ENCODE data around the gene ABCA9. TPM values are rescaled to one million over a fixed set of nuclear protein-coding genes. Genes with fewer than 3 reads are reported as not detected.
"Not testable (repeated sequence)": the region's sequence is repeated elsewhere in the genome, so short reads cannot be mapped to it uniquely, and the experiment has no call there.

The ABCA9 gene
- total and polyA plus RNA-seq, 2 experiments from 2014 or later = not detected

DNA sequence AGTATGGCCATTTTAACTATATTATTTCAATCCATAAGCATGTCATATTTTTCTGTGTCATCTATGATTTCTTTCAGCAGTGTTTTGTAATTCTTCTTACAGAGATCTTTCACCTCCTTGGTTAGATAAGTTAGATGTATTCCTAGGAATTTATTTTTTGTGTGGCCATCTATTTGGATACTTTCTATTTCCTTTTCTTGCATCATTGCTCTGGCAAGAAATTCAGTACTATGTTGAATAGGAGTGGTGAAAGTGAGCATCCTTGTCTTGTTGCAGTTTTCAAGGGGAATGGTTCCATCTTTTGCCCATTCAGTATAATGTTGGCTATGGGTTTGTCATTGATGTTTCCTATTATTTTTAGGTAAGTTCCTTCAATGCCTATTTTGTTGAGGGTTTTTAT lies 15.1 kb upstream of the ABCA9 start (continued):
- TF ChIP-seq, protein P1, sequence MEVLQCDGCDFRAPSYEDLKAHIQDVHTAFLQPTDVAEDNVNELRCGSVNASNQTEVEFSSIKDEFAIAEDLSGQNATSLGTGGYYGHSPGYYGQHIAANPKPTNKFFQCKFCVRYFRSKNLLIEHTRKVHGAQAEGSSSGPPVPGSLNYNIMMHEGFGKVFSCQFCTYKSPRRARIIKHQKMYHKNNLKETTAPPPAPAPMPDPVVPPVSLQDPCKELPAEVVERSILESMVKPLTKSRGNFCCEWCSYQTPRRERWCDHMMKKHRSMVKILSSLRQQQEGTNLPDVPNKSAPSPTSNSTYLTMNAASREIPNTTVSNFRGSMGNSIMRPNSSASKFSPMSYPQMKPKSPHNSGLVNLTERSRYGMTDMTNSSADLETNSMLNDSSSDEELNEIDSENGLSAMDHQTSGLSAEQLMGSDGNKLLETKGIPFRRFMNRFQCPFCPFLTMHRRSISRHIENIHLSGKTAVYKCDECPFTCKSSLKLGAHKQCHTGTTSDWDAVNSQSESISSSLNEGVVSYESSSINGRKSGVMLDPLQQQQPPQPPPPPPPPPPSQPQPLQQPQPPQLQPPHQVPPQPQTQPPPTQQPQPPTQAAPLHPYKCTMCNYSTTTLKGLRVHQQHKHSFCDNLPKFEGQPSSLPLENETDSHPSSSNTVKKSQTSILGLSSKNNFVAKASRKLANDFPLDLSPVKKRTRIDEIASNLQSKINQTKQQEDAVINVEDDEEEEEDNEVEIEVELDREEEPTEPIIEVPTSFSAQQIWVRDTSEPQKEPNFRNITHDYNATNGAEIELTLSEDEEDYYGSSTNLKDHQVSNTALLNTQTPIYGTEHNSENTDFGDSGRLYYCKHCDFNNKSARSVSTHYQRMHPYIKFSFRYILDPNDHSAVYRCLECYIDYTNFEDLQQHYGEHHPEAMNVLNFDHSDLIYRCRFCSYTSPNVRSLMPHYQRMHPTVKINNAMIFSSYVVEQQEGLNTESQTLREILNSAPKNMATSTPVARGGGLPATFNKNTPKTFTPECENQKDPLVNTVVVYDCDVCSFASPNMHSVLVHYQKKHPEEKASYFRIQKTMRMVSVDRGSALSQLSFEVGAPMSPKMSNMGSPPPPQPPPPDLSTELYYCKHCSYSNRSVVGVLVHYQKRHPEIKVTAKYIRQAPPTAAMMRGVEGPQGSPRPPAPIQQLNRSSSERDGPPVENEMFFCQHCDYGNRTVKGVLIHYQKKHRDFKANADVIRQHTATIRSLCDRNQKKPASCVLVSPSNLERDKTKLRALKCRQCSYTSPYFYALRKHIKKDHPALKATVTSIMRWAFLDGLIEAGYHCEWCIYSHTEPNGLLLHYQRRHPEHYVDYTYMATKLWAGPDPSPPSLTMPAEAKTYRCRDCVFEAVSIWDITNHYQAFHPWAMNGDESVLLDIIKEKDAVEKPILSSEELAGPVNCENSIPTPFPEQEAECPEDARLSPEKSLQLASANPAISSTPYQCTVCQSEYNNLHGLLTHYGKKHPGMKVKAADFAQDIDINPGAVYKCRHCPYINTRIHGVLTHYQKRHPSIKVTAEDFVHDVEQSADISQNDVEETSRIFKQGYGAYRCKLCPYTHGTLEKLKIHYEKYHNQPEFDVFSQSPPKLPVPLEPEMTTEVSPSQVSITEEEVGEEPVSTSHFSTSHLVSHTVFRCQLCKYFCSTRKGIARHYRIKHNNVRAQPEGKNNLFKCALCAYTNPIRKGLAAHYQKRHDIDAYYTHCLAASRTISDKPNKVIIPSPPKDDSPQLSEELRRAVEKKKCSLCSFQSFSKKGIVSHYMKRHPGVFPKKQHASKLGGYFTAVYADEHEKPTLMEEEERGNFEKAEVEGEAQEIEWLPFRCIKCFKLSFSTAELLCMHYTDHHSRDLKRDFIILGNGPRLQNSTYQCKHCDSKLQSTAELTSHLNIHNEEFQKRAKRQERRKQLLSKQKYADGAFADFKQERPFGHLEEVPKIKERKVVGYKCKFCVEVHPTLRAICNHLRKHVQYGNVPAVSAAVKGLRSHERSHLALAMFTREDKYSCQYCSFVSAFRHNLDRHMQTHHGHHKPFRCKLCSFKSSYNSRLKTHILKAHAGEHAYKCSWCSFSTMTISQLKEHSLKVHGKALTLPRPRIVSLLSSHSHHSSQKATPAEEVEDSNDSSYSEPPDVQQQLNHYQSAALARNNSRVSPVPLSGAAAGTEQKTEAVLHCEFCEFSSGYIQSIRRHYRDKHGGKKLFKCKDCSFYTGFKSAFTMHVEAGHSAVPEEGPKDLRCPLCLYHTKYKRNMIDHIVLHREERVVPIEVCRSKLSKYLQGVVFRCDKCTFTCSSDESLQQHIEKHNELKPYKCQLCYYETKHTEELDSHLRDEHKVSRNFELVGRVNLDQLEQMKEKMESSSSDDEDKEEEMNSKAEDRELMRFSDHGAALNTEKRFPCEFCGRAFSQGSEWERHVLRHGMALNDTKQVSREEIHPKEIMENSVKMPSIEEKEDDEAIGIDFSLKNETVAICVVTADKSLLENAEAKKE (CRISPR knock-in tag; IDR thresholded peaks at IDR 0.05) = no peak
- no peak for TF ChIP-seq EZH2 (IDR thresholded peaks at IDR 0.05; ENCODE audit: low read depth, unreplicated experiment)
- no peak for TF ChIP-seq JUNB (IDR thresholded peaks at IDR 0.05; ENCODE audit: unreplicated experiment)
- no peak for TF ChIP-seq REST (IDR thresholded peaks at IDR 0.05; ENCODE audit: unreplicated experiment)
- no peak for TF ChIP-seq CREB1 (CRISPR knock-in tag; IDR thresholded peaks at IDR 0.05; ENCODE audit: low read depth)
- no peak for TF ChIP-seq NANOG (IDR thresholded peaks at IDR 0.05; ENCODE audit: borderline replicate concordance)

DNA sequence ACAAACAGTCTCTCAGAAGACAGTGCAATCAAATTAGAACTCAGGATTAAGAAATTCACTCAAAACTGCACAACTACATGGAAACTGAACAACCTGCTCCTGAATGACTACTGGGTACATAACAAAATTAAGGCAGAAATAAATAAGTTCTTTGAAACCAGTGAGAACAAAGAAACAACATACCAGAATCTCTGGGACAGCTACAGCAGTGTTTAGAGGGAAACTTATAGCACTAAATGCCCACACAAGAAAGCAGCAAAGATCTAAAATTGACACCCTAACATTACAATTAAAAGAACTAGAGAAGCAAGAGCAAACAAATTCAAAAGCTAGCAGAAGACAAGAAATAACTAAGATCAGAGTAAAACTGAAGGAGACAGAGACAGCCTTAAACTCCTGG lies 12.7 kb upstream of the ABCA9 start:
- not testable (repeated sequence) for H4K20me1 ChIP-seq (replicated peaks; ENCODE audit: insufficient read depth); H3K36me3 Mint-ChIP-seq (ENCODE audit: low read depth); H3K4me2 ChIP-seq; H3K9me3 Mint-ChIP-seq; H3F3A ChIP-seq (replicated peaks; ENCODE audit: low read depth); H3K27me3 Mint-ChIP-seq (ENCODE audit: insufficient read depth, low read depth, poor library complexity); H2AFZ ChIP-seq; H3K4me1 ChIP-seq (ENCODE audit: insufficient read depth); ATAC-seq; H3K27ac Mint-ChIP-seq; H3K27me3 ChIP-seq (ENCODE audit: insufficient read depth); H3K36me3 ChIP-seq (ENCODE audit: insufficient read depth); DNase-seq (ENCODE audit: low spot score); H3K4me3 Mint-ChIP-seq; H3K27ac ChIP-seq (ENCODE audit: low read depth); H3K9me2 ChIP-seq (ENCODE audit: insufficient read depth); H3K4me3 ChIP-seq; H3K79me2 ChIP-seq (replicated peaks; ENCODE audit: insufficient read depth)
- H3K4me1 Mint-ChIP-seq = peaks cover 13% of the 10 kb centered on the region

DNA sequence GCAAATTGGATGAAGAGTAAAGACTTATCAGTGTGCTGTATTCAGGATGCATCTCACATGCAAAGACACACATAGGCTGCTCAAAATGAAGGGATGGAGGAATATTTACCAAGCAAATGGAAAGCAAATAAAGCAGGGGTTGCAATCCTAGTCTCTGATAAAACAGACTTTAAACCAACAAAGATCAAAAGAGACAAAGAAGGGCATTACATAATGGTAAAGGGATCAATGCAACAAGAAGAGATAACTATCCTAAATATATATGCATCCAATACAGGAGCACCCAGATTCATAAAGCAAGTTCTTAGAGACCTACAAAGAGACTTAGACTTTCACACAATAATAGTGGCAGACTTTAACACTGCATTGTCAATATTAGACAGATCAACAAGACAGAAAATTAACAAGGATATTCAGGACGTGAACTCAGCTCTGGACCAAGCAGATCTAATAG lies 12.1 kb upstream of the ABCA9 start:
- not testable (repeated sequence) for H3K27me3 ChIP-seq (ENCODE audit: insufficient read depth); H3K9me3 Mint-ChIP-seq

DNA sequence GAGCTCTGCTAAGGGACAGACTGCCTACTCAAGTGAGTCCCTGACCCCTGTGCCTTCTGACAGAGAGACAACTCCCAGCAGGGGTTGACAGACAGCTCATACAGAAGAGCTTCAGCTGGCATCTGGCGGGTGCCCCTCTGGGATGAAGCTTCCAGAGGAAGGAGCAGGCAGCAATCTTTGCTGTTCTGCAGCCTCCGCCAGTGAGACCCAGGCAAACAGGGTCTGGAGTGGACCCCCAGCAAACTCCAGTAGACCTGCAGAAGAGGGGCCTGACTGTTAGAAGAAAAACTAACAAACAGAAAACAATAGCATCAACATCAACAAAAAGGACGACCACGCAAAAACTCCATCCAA lies 10.5 kb upstream of the ABCA9 start:
- H3K27ac Mint-ChIP-seq; DNase-seq (ENCODE audit: low spot score); H4K20me1 ChIP-seq (replicated peaks; ENCODE audit: insufficient read depth); H3K4me1 ChIP-seq (ENCODE audit: insufficient read depth); H3K4me3 Mint-ChIP-seq; H3K4me2 ChIP-seq; H3K9me2 ChIP-seq (ENCODE audit: insufficient read depth); H3K79me2 ChIP-seq (replicated peaks; ENCODE audit: insufficient read depth); H3K9me3 Mint-ChIP-seq; H3K27me3 ChIP-seq (ENCODE audit: insufficient read depth); H3K36me3 ChIP-seq (ENCODE audit: insufficient read depth); H3K27me3 Mint-ChIP-seq (ENCODE audit: insufficient read depth, low read depth, poor library complexity); H3K4me3 ChIP-seq; H3K36me3 Mint-ChIP-seq (ENCODE audit: low read depth); H3F3A ChIP-seq (replicated peaks; ENCODE audit: low read depth); ATAC-seq; H3K27ac ChIP-seq (ENCODE audit: low read depth); H2AFZ ChIP-seq: not testable (repeated sequence)
- H3K4me1 Mint-ChIP-seq = peaks cover 18% of the 10 kb centered on the region

More for the DNA sequence above, 12.1 kb upstream of the ABCA9 start:
- ATAC-seq; H3K4me3 Mint-ChIP-seq; H3K79me2 ChIP-seq (replicated peaks; ENCODE audit: insufficient read depth); H3K4me2 ChIP-seq; H3K4me1 ChIP-seq (ENCODE audit: insufficient read depth); H3K36me3 ChIP-seq (ENCODE audit: insufficient read depth); H3F3A ChIP-seq (replicated peaks; ENCODE audit: low read depth); H3K27ac ChIP-seq (ENCODE audit: low read depth); H3K27ac Mint-ChIP-seq; H3K27me3 Mint-ChIP-seq (ENCODE audit: insufficient read depth, low read depth, poor library complexity); H4K20me1 ChIP-seq (replicated peaks; ENCODE audit: insufficient read depth); H3K36me3 Mint-ChIP-seq (ENCODE audit: low read depth); DNase-seq (ENCODE audit: low spot score); H2AFZ ChIP-seq; H3K4me3 ChIP-seq; H3K9me2 ChIP-seq (ENCODE audit: insufficient read depth): not testable (repeated sequence)
- peaks cover 13% of the 10 kb centered on the region for H3K4me1 Mint-ChIP-seq
